ENCODE measurements around the gene CD3E.

- TF ChIP-seq, protein P1, sequence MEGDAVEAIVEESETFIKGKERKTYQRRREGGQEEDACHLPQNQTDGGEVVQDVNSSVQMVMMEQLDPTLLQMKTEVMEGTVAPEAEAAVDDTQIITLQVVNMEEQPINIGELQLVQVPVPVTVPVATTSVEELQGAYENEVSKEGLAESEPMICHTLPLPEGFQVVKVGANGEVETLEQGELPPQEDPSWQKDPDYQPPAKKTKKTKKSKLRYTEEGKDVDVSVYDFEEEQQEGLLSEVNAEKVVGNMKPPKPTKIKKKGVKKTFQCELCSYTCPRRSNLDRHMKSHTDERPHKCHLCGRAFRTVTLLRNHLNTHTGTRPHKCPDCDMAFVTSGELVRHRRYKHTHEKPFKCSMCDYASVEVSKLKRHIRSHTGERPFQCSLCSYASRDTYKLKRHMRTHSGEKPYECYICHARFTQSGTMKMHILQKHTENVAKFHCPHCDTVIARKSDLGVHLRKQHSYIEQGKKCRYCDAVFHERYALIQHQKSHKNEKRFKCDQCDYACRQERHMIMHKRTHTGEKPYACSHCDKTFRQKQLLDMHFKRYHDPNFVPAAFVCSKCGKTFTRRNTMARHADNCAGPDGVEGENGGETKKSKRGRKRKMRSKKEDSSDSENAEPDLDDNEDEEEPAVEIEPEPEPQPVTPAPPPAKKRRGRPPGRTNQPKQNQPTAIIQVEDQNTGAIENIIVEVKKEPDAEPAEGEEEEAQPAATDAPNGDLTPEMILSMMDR (IDR thresholded peaks at IDR 0.05): no peak
- TF ChIP-seq POLR2A (IDR thresholded peaks at IDR 0.05) (no peak), EP300 (IDR thresholded peaks at IDR 0.05) (no peak)
Measured at GRCh38 chr11:118301600-118302195, 2.8 kb upstream of the CD3E start.

Measured in tibial nerve (tissue), 4 donors.